SK-N-SH (cell line): ENCODE results near the gene FOXP2. TPM values are rescaled to one million over a fixed set of nuclear protein-coding genes. Genes with fewer than 3 reads are reported as not detected.

ENCODE experiments used
- CTCF ChIA-PET: fragments of 300-600, 350-600 bp; formaldehyde crosslinking; extraction: SDS; loops from one replicate; lab custom pipeline; 2021; lab: Yijun Ruan, JAX
- POLR2A ChIA-PET: fragments of 350-600 bp; sonication (Branson Sonifier 250); formaldehyde crosslinking; extraction: SDS; loops from one replicate; lab custom pipeline; 2020; ENCODE audit warnings: antibody characterized with exemption, inconsistent platforms; lab: Yijun Ruan, JAX
- DNase-seq: peaks from one replicate; pipeline ENCODE4 v3.0.0; 2012
- H2AFZ ChIP-seq: fragments of 200-600 bp; sonication (generic); 2 replicates; pipeline ENCODE4 v1.8.1; 2016; ENCODE audit warnings: antibody characterized with exemption, mild to moderate bottlenecking, low read depth
- H3F3A ChIP-seq: fragments of 200-600 bp; sonication (generic); replicated peaks from 2 replicates; pipeline ENCODE3; 2016; ENCODE audit warnings: antibody characterized with exemption, mild to moderate bottlenecking; ENCODE audit not compliant: insufficient read depth
- H3K27ac ChIP-seq, 2 experiments: fragments of 200-500 bp in 1 of 2; fragments of 200-600 bp in 1 of 2; sonication (Bioruptor generic) in 1 of 2; sonication (generic), shearing (Covaris generic) in 1 of 2; 2 replicates each; pipeline versions ENCODE4 v1.5.1 to v1.6.1; 2014 to 2016; ENCODE audit warnings: low read depth in 2 of 2, inconsistent platforms in 1 of 2, low read length in 1 of 2, mild to moderate bottlenecking in 1 of 2, mixed read lengths in 1 of 2
- H3K27me3 ChIP-seq: fragments of 200-600 bp; sonication (generic), shearing (Covaris generic); 2 replicates; pipeline ENCODE4 v1.6.1; 2016; ENCODE audit warnings: mixed run types; ENCODE audit not compliant: insufficient read depth
- H3K36me3 ChIP-seq, 2 experiments: fragments of 200-500 bp in 1 of 2; fragments of 200-600 bp in 1 of 2; sonication (Bioruptor generic) in 1 of 2; sonication (generic) in 1 of 2; replicated peaks in 1 of 2; 2 replicates each; pipeline versions ENCODE3 to v1.5.1; 2014 to 2016; ENCODE audit warnings: low read length in 1 of 2, mild to moderate bottlenecking in 1 of 2; ENCODE audit not compliant: insufficient read depth in 2 of 2, control insufficient read depth in 1 of 2
- H3K4me1 ChIP-seq, 2 experiments: fragments of 200-500 bp in 1 of 2; fragments of 200-600 bp in 1 of 2; sonication (Bioruptor generic) in 1 of 2; sonication (generic), shearing (Covaris generic) in 1 of 2; 2 replicates each; pipeline versions ENCODE4 v1.5.1 to v1.6.1; 2014 to 2016; ENCODE audit warnings: low read depth in 1 of 2, low read length in 1 of 2, mixed run types in 1 of 2; ENCODE audit not compliant: insufficient read depth in 2 of 2, control insufficient read depth in 1 of 2
- H3K4me2 ChIP-seq: fragments of 200-600 bp; sonication (generic), shearing (Covaris generic); 2 replicates; pipeline ENCODE4 v1.6.1; 2017; ENCODE audit warnings: mixed run types
- H3K4me3 ChIP-seq, 2 experiments: fragments of 200-500 bp in 1 of 2; fragments of 200-600 bp in 1 of 2; sonication (Bioruptor generic) in 1 of 2; sonication (generic), shearing (Covaris generic) in 1 of 2; 2 replicates each; pipeline versions ENCODE4 v1.5.1 to v1.8.1; 2014 to 2016; ENCODE audit warnings: low read depth in 2 of 2, inconsistent platforms in 1 of 2, low read length in 1 of 2, mild to moderate bottlenecking in 1 of 2, mixed read lengths in 1 of 2, moderate library complexity in 1 of 2
- H3K79me2 ChIP-seq: fragments of 200-600 bp; sonication (generic); 2 replicates; pipeline ENCODE4 v1.8.1; 2017; ENCODE audit warnings: mild to moderate bottlenecking; ENCODE audit not compliant: insufficient read depth
- H3K9ac ChIP-seq: fragments of 200-600 bp; sonication (generic); 2 replicates; pipeline ENCODE4 v1.6.1; 2017; ENCODE audit warnings: mixed run types
- H3K9me2 ChIP-seq: fragments of 200-600 bp; sonication (generic); 2 replicates; pipeline ENCODE4 v1.6.1; 2017; ENCODE audit warnings: mixed run types
- H3K9me3 ChIP-seq: fragments of 200-600 bp; sonication (generic); 2 replicates; pipeline ENCODE4 v1.6.1; 2017; ENCODE audit warnings: mixed run types, mild to moderate bottlenecking, moderate library complexity
- H4K20me1 ChIP-seq: fragments of 200-600 bp; sonication (generic); 2 replicates; pipeline ENCODE4 v1.6.1; 2017; ENCODE audit warnings: mild to moderate bottlenecking, mixed run types; ENCODE audit not compliant: insufficient read depth
- CHD2 ChIP-seq: fragments of 150-350 bp; IDR thresholded peaks from 2 replicates; pipeline ENCODE4 v1.6.1; 2018; ENCODE audit warnings: low read length; ENCODE audit not compliant: partially characterized antibody
- EP300 ChIP-seq, 2 experiments: IDR thresholded peaks; 2 replicates each; pipeline versions ENCODE4 v1.4.0 to v1.6.1; 2012; ENCODE audit warnings: borderline replicate concordance in 1 of 2, low read depth in 1 of 2, low read length in 1 of 2
- EZH2phosphoT487 ChIP-seq: fragments of 200-600 bp; sonication (generic); IDR thresholded peaks from 2 replicates; pipeline ENCODE4 v1.6.1; 2017; ENCODE audit warnings: low read depth, mixed run types, mild to moderate bottlenecking, antibody characterized with exemption, moderate library complexity, borderline replicate concordance
- FOSL2 ChIP-seq: IDR thresholded peaks from 2 replicates; pipeline ENCODE4 v1.4.0; 2012; ENCODE audit warnings: low read depth, mild to moderate bottlenecking, moderate library complexity, borderline replicate concordance
- FOXJ3 ChIP-seq: sonication (generic); formaldehyde crosslinking; IDR thresholded peaks from 2 replicates; pipeline ENCODE4 v1.5.1; 2020; ENCODE audit warnings: mild to moderate bottlenecking, missing genetic modification reagents
- FOXM1 ChIP-seq: IDR thresholded peaks from 2 replicates; pipeline ENCODE4 v1.4.0; 2012; ENCODE audit warnings: low read depth, mild to moderate bottlenecking
- GABPA ChIP-seq: IDR thresholded peaks from 2 replicates; pipeline ENCODE4 v1.4.0; 2012; ENCODE audit warnings: low read depth, mild to moderate bottlenecking
- GATA2 ChIP-seq: sonication (generic); formaldehyde crosslinking; IDR thresholded peaks from 2 replicates; pipeline ENCODE4 v1.5.0; 2020; ENCODE audit warnings: mild to moderate bottlenecking, missing genetic modification reagents
- NFIC ChIP-seq: IDR thresholded peaks from 2 replicates; pipeline ENCODE4 v1.4.0; 2012; ENCODE audit warnings: borderline replicate concordance
- NRF1 ChIP-seq: IDR thresholded peaks from 2 replicates; pipeline ENCODE4 v1.6.1; 2012; ENCODE audit warnings: low read depth, mild to moderate bottlenecking, low read length
- POLR2AphosphoS5 ChIP-seq: IDR thresholded peaks from 2 replicates; pipeline ENCODE4 v1.6.1; 2012; ENCODE audit warnings: low read depth, low read length
- RAD21 ChIP-seq: IDR thresholded peaks from 2 replicates; pipeline ENCODE4 v1.6.1; 2012; ENCODE audit warnings: mild to moderate bottlenecking, low read length
- RCOR1 ChIP-seq: fragments of 150-350 bp; IDR thresholded peaks from 2 replicates; pipeline ENCODE4 v1.6.1; 2017; ENCODE audit warnings: antibody characterized with exemption, low read length
- RFX5 ChIP-seq: IDR thresholded peaks from 2 replicates; pipeline ENCODE4 v1.6.1; 2012; ENCODE audit warnings: mild to moderate bottlenecking, improper control_type of control experiment, low read length
- SIN3A ChIP-seq: IDR thresholded peaks from 2 replicates; pipeline ENCODE4 v1.6.1; 2012; ENCODE audit warnings: low read depth, mild to moderate bottlenecking, low read length, moderate library complexity, borderline replicate concordance
- SMC3 ChIP-seq: IDR thresholded peaks from 2 replicates; pipeline ENCODE4 v1.6.1; 2012; ENCODE audit warnings: low read depth, low read length, improper control_type of control experiment
- TCF12 ChIP-seq: IDR thresholded peaks from 2 replicates; pipeline ENCODE4 v1.4.0; 2012
- YY1 ChIP-seq: IDR thresholded peaks from 2 replicates; pipeline ENCODE4 v1.4.0; 2012; ENCODE audit warnings: low read depth, mild to moderate bottlenecking
- WGBS: methylation state at CpG from one replicate; pipeline ENCODE4 v1.1.6; 2017; ENCODE audit warnings: low lambda C conversion rate; 5-methylcytosine and 5-hydroxymethylcytosine counted together
- polyA plus RNA-seq, 3 experiments: library from polyadenylated mRNA; depleted of rRNA; stranded (reverse); fragments of >200 nt; gene quantifications; 2 replicates each; pipeline ENCODE4 v1.2.3, GENCODE V29; 2012
- TF ChIP-seq, protein P1 (sequence below): IDR thresholded peaks from 2 replicates; pipeline ENCODE4 v1.4.0; 2012; ENCODE audit warnings: low read depth
- TF ChIP-seq, protein P2 (sequence below): IDR thresholded peaks from 2 replicates; pipeline ENCODE4 v1.4.0; 2012; ENCODE audit warnings: low read depth, borderline replicate concordance
- TF ChIP-seq, protein P3 (sequence below): fragments of 200-600 bp; sonication (generic); IDR thresholded peaks from 2 replicates; pipeline ENCODE4 v1.6.1; 2017; ENCODE audit warnings: antibody characterized with exemption, mild to moderate bottlenecking, moderate library complexity
- TF ChIP-seq, protein P4 (sequence below): IDR thresholded peaks from 2 replicates; pipeline ENCODE4; 2012
- TF ChIP-seq, protein P5 (sequence below): fragments of 150-350 bp; IDR thresholded peaks from 2 replicates; pipeline ENCODE4 v1.6.1; 2017; ENCODE audit warnings: antibody characterized with exemption, low read length, low read depth, borderline replicate concordance

Gene FOXP2
- polyA plus RNA-seq, 1 of the 3 experiments (the other 2 are of a cell fraction): not detected

DNA sequence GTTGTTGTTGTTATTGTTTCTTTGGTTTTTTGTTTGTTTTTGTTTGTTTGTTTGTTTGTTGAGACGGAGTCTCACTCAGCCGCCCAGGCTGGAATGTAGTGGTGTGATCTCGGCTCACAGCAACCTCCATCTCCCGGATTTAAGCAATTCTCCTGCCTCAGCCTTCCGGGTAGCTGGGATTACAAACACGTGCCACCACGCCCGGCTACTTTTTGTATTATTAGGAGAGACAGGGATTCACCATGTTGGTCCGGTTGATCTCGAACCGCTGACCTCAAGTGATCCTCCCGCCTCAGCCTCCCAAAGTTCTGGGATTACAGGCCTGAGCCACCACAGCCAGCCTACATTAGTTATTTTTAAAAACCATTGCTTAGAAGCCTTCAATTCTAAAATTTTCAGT lies 45.0 kb downstream of the FOXP2 start:
- peak overlapping the region; percentile 10 to 27; a peak in 2 of 4 replicates for H3K4me3 ChIP-seq
- no peak for TF ChIP-seq RCOR1
- TF ChIP-seq, protein P1, sequence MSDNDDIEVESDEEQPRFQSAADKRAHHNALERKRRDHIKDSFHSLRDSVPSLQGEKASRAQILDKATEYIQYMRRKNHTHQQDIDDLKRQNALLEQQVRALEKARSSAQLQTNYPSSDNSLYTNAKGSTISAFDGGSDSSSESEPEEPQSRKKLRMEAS: no peak
- no peak for TF ChIP-seq FOSL2
- TF ChIP-seq EP300 (IDR thresholded peaks at IDR 0.05; ENCODE audit: borderline replicate concordance in 1 of 2, low read depth in 1 of 2, low read length in 1 of 2): no peak
- TF ChIP-seq, protein P2, sequence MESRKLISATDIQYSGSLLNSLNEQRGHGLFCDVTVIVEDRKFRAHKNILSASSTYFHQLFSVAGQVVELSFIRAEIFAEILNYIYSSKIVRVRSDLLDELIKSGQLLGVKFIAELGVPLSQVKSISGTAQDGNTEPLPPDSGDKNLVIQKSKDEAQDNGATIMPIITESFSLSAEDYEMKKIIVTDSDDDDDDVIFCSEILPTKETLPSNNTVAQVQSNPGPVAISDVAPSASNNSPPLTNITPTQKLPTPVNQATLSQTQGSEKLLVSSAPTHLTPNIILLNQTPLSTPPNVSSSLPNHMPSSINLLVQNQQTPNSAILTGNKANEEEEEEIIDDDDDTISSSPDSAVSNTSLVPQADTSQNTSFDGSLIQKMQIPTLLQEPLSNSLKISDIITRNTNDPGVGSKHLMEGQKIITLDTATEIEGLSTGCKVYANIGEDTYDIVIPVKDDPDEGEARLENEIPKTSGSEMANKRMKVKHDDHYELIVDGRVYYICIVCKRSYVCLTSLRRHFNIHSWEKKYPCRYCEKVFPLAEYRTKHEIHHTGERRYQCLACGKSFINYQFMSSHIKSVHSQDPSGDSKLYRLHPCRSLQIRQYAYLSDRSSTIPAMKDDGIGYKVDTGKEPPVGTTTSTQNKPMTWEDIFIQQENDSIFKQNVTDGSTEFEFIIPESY: no peak
- TF ChIP-seq SIN3A: no peak
- TF ChIP-seq RAD21: no peak
- TF ChIP-seq POLR2AphosphoS5: no peak
- no peak for TF ChIP-seq NFIC
- no peak for TF ChIP-seq FOXM1
- H3K4me1 ChIP-seq: no peaks in the 10 kb centered on the region
- peak overlapping the region; percentile 43; the same call in 1 of the 2 replicates for H3K4me2 ChIP-seq
- CTCF ChIA-PET: no interaction called here
- no peaks in the 10 kb centered on the region for H3F3A ChIP-seq
- WGBS: 16% methylated on average over 12 of the region's 12 CpGs
- H3K9me2 ChIP-seq: no peaks in the 10 kb centered on the region
- H3K36me3 ChIP-seq: no peaks in the 10 kb centered on the region
- no peaks in the 10 kb centered on the region for H3K9me3 ChIP-seq
- H3K9ac ChIP-seq: no peak overlapping the region
- POLR2A ChIA-PET: no interaction called here
- H4K20me1 ChIP-seq: no peaks in the 10 kb centered on the region
- H3K79me2 ChIP-seq: no peaks in the 10 kb centered on the region
- DNase-seq: no peak
- H3K27me3 ChIP-seq: peaks cover 12% of the 10 kb centered on the region
- H2AFZ ChIP-seq: peak overlapping the region; percentile 63; the same call in 1 of the 2 replicates
- H3K27ac ChIP-seq: no peak overlapping the region

DNA sequence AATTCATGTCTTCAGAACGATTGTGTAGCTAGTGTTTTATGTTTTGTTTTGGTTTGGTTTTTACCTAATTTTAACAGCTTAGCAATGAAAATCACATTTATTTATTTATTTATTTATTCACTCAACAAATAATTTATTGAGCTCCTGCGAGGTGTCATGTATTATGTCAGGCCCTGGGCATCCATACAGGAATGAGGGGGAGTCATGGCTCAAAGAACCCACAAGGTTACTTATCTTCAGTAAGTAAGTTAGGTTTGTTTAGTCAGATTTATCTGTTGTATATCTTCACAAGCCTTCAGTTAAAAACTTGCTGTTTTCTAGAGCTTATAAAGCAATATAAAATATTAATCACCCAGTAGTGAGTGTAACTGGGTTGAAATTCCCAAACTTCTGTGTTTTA lies 45.4 kb downstream of the FOXP2 start:
- Histone ChIP-seq H3K27ac (no peak overlapping the region), H3K9me3 (no peaks in the 10 kb centered on the region), H3F3A (no peaks in the 10 kb centered on the region), H3K4me2 (no peak overlapping the region), H3K9me2 (no peaks in the 10 kb centered on the region), H3K36me3 (no peaks in the 10 kb centered on the region), H3K4me3 (no peak overlapping the region), H4K20me1 (no peaks in the 10 kb centered on the region), H2AFZ (no peak overlapping the region), H3K27me3 (peaks cover 12% of the 10 kb centered on the region), H3K79me2 (no peaks in the 10 kb centered on the region), H3K4me1 (no peaks in the 10 kb centered on the region), H3K9ac (no peak overlapping the region)
- TF ChIP-seq, protein P3, sequence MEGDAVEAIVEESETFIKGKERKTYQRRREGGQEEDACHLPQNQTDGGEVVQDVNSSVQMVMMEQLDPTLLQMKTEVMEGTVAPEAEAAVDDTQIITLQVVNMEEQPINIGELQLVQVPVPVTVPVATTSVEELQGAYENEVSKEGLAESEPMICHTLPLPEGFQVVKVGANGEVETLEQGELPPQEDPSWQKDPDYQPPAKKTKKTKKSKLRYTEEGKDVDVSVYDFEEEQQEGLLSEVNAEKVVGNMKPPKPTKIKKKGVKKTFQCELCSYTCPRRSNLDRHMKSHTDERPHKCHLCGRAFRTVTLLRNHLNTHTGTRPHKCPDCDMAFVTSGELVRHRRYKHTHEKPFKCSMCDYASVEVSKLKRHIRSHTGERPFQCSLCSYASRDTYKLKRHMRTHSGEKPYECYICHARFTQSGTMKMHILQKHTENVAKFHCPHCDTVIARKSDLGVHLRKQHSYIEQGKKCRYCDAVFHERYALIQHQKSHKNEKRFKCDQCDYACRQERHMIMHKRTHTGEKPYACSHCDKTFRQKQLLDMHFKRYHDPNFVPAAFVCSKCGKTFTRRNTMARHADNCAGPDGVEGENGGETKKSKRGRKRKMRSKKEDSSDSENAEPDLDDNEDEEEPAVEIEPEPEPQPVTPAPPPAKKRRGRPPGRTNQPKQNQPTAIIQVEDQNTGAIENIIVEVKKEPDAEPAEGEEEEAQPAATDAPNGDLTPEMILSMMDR: no peak
- TF ChIP-seq NFIC: no peak
- TF ChIP-seq FOXJ3 (CRISPR knock-in tag): no peak
- TF ChIP-seq CHD2: no peak
- TF ChIP-seq, protein P4, sequence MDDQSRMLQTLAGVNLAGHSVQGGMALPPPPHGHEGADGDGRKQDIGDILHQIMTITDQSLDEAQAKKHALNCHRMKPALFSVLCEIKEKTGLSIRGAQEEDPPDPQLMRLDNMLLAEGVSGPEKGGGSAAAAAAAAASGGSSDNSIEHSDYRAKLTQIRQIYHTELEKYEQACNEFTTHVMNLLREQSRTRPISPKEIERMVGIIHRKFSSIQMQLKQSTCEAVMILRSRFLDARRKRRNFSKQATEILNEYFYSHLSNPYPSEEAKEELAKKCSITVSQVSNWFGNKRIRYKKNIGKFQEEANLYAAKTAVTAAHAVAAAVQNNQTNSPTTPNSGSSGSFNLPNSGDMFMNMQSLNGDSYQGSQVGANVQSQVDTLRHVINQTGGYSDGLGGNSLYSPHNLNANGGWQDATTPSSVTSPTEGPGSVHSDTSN: no peak
- TF ChIP-seq GABPA: no peak
- no peak for TF ChIP-seq EZH2phosphoT487
- no peak for TF ChIP-seq GATA2 (CRISPR knock-in tag)
- no peak for TF ChIP-seq TCF12
- no peak for TF ChIP-seq YY1
- TF ChIP-seq EP300 (IDR thresholded peaks at IDR 0.05; ENCODE audit: borderline replicate concordance in 1 of 2, low read depth in 1 of 2, low read length in 1 of 2): no peak
- TF ChIP-seq, protein P5, sequence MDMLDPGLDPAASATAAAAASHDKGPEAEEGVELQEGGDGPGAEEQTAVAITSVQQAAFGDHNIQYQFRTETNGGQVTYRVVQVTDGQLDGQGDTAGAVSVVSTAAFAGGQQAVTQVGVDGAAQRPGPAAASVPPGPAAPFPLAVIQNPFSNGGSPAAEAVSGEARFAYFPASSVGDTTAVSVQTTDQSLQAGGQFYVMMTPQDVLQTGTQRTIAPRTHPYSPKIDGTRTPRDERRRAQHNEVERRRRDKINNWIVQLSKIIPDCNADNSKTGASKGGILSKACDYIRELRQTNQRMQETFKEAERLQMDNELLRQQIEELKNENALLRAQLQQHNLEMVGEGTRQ: no peak
- no peak for TF ChIP-seq SIN3A
- no peak for TF ChIP-seq RFX5
- no peak for TF ChIP-seq SMC3
- no peak for TF ChIP-seq RAD21
- TF ChIP-seq NRF1: no peak
- ChIA-PET POLR2A (no interaction called here), CTCF (no interaction called here)
- no peak for DNase-seq
- WGBS: 6% methylated on average over 2 of the region's 2 CpGs
